ENCODE results near the gene TIMM13.
A peak's percentile ranks its signal among the peaks of the same experiment; 100 is the strongest.
"Not testable (repeated sequence)": the region's sequence is repeated elsewhere in the genome, so short reads cannot be mapped to it uniquely, and the experiment has no call there.

Gene TIMM13

DNA sequence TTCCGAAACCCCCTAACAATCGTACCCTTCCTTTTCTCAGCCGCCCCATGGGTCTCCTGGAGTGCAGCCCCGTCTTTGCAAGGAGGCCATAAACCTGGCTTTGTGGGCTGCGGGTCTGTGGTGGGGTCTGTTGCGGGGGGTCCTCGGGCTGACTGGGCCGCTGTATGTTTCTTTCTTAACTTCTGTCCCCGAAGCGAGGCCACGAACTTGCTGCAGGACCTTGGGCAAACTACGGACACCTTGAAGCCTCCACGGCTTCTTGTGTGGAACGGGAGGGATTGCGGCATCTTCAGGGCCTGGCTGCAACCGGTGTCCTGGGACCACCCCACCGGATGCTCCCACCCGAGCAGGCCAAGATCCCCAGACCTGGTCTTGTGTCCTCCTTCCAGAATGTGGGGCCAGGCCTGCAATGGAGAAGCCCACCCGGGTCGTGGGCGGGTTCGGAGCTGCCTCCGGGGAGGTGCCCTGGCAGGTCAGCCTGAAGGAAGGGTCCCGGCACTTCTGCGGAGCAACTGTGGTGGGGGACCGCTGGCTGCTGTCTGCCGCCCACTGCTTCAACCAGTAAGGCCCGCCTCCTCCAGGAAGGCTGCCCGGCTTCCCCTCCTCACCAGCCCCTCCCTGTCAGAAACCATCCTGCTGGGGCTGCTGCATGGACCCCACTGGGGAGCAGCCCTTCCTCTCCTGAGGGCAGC is 12.0 kb downstream of the TIMM13 start:
- DNase-seq (ENCODE audit: low read depth in 2 of 2) = no peak

DNA sequence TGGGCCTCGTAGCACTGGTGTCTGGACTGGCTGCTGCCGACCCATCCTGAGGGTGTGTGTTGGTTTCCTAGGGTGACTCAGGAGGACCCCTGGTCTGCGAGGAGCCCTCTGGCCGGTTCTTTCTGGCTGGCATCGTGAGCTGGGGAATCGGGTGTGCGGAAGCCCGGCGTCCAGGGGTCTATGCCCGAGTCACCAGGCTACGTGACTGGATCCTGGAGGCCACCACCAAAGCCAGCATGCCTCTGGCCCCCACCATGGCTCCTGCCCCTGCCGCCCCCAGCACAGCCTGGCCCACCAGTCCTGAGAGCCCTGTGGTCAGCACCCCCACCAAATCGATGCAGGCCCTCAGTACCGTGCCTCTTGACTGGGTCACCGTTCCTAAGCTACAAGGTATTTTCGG is 13.8 kb downstream of the TIMM13 start:
- DNase-seq (ENCODE audit: low read depth in 2 of 2) = no peak

- no peak for DNase-seq (ENCODE audit: low read depth in 2 of 2)
These were observed 14.2 kb downstream of the TIMM13 start for GRCh38 chr19:2413159-2413558.

DNA sequence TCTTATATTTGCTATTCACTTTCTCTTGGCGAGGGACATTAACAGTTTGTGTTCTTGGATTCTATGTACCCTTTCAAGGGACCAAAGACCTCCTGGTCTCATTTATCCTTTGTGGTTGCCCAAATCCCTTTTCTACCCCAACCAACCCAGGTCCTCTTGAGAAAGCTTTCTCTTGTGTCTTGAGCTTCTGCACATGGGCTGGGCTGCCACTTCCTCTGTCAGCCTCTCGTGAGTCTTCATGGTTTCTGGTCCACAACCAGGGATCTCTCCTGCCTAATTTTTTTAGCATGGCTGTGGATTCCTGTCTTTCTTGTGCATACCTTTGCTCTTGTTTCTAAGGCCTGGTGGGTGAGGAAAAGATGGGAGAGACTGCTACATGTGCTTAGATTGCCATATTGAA is 14.9 kb downstream of the TIMM13 start:
- no peak for DNase-seq (ENCODE audit: low read depth in 2 of 2)

DNA sequence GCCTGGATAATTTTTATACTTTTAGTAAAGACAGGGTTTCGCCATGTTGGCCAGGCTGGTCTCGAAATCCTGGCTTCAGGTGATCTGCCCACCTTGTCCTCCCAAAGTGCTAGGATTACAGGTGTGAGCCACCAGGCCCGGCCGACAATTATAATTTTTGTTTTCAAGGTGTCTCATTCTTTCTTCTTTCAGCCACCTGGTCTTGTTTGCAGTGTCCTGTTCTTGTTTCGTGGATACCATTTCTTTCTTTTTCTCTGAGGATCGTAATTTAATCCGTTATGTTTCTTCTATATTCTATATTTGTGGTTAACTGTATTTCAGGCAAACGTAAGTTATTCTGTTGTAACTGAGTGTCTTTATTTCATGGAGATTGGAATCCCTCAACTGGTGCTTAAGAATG is 15.7 kb downstream of the TIMM13 start:
- no peak for DNase-seq (ENCODE audit: low read depth in 2 of 2)

GRCh38 chr19:2410023-2410422 is 17.4 kb downstream of the TIMM13 start:
- DNase-seq (ENCODE audit: low read depth in 2 of 2) = no peak

DNA sequence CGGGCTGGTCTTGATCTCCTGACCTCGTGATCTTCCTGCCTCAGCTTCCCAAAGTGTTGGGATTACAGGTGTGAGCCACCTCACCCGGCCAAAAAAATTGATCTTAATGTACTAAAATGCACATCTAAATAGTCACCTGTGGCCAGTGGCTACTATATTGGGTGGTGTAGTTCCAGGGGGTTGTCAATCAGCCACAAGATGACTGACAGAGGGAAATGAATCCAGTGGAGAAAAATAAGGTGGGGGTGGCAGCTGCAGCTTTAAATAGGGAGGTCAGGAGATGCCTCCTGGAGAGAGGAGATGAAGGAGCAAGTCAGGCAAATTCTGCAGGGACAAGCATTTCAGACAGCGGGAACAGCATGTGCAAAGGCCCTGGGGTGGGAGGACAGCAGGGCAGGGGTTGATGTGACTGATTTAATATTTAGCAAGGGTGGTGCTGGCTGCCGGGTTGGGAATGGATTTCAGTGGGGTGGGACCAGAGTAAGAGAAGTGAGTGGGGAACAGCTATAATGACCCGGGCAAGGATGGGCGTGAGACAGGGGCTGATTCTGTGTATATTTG is 18.0 kb downstream of the TIMM13 start:
- no peak for DNase-seq (ENCODE audit: low read depth in 2 of 2)

GRCh38 chr19:2408247-2408646 is 19.1 kb downstream of the TIMM13 start:
- DNase-seq (ENCODE audit: low read depth in 2 of 2) = no peak

DNA sequence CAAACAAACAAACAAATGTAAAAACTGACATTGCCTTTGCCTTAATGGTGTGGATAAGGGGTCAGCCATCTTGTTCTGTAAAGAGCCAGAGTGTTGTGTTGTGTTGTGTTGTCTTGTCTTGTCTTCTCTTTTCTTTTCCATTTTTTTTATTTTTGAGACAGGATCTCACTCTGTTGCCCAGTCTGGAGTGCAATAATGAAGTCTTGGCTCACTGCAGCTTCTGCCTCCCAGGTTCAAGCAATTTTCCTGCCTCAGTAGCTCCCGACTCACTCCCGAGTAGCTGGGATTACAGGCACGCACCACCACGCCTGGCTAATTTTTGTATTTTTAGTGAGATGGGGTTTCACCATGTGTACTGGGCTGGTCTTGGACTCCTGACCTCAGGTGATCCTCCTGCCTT is 27.8 kb downstream of the TIMM13 start:
- no peak for DNase-seq (ENCODE audit: low read depth in 2 of 2)

- no peak for DNase-seq (ENCODE audit: low read depth in 2 of 2)
These were observed 28.6 kb downstream of the TIMM13 start for GRCh38 chr19:2398735-2399305.

- DNase-seq (ENCODE audit: low read depth in 2 of 2) = not testable (repeated sequence)
These were observed 30.2 kb downstream of the TIMM13 start for GRCh38 chr19:2397173-2397572.

DNA sequence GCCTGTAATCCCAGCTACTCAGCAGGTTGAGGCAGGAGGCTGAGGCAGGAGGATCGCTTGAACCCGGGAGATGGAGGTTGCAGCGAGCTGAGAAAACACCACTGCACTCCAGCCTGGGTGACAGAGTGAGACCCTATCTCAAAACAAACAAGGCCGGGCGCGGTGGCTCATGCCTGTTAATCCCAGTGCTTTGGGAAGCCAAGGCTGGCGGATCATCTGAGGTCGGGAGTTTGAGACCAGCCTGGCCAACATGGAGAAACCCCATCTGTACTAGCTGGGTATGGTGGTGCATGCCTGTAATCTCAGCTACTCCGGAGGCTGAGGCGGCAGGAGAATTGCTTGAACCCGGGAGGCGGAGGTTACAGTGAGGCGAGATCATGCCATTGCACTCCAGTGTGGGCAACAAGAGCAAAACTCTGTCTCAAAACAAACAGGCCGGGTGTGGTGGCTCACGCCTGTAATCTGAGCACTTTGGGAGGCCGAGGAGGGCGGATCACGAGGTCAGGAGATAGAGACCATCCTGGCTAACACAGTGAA is 32.0 kb downstream of the TIMM13 start:
- DNase-seq (ENCODE audit: low read depth in 2 of 2) = not testable (repeated sequence)

DNA sequence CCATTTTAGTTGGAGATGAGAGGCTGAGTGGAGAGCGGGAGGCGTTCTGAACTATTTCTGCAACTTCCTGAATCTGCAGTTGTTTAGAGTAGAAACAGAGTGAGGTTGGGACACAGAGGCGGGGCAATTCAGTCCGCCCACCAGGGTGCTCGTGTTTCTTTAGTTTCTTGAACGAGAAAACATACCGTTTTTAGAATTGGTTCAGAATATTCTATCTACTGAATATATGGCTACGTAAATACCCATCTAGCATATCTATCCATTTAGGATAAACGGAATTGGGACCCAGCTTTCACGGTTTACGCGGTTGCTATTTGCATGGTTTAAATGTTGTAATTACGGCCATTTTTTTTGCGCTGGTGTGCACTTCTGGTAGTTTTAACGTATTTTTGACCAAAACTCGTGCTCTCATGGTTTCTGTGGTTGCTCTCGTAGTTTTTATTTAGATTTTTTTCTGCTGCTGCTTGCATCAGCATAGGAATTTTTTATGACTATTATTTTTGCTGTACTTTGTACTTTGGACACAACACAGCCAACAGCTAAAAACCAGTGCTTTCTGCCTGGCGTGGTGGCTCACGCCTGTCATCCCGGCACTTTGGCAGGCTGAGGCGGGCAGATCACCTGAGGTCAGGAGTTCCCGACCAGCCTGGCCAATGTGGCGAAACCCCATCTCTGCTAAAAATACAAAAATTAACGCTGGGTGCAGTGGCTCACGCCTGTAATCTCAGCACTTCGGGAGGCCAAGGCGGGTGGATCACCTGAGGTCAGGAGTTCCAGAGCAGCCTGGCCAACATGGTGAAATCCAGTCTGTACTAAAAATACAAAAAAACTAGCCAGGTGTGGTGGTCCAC is 32.7 kb downstream of the TIMM13 start:
- DNase-seq (ENCODE audit: low read depth in 2 of 2) = no peak

- DNase-seq (ENCODE audit: low read depth in 2 of 2) = no peak
These were observed 33.3 kb downstream of the TIMM13 start for GRCh38 chr19:2394054-2394441.

- not testable (repeated sequence) for DNase-seq (ENCODE audit: low read depth in 2 of 2)
These were observed 34.5 kb downstream of the TIMM13 start for GRCh38 chr19:2392899-2393298.

DNA sequence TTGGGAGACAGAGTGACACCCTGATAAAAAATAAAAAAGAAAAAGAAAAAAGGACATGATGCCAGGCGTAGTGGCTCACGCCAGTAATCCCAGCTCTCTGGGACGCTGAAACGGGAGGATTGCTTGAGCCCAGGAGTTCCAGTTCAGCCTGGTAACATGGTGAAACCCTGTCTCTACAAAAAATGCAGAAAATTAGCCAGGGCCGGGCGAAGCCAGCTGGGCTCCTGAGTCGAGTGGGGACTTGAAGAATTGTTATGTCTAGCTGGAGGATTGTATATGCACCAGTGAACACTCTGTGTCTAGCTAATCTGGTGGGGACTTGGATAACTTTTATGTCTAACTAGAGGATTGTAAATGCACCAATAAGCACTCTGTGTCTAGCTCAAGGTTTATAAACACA is 35.0 kb downstream of the TIMM13 start:
- DNase-seq (ENCODE audit: low read depth in 2 of 2) = no peak

DNA sequence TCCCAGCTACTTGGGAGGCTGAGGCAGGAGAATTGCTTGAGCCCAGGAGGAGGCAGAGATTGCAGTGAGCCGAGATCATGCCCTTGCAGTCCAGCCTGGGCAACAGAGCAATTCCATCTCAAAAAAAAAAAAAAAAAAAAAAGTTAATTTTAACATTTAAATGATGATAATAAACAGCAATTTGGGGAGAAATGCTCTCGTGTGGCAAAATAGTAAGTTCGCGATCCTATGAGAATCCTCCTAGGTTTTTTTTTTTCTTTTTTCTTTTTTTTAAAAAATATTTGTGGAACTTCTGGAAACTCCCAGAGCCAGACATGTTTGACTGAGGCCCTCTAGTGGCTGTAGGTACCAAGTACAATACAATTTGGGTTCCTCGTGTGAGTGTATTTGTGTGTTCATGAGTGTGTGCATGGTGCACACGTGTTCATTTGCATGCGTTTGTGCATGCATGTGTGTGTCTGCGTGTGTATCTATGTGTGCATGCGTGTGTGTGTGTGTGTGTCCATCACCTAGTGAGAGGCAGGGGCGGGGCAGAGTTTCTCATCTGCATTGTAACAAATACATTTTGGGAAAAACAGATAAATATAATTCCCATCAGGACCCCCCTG is 36.2 kb downstream of the TIMM13 start:
- peak in 1 of 2 donors; percentile 27 for DNase-seq (ENCODE audit: low read depth in 2 of 2)

DNA sequence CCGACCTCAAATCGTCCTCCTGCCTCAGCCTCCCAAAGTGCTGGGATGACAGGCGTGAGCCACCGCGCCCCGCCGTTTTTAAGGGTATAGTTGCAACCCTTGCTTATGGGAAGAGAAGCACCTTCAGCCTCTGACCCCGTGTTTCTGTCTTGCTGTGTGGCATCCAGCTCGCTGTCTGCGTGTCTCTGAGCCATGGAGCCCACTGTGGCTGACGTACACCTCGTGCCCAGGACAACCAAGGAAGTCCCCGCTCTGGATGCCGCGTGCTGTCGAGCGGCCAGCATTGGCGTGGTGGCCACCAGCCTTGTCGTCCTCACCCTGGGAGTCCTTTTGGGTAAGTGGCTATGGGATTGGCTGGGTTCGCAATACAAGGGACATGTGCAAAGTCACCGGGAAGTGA is 37.8 kb downstream of the TIMM13 start:
- DNase-seq (ENCODE audit: low read depth in 2 of 2) = no peak

DNA sequence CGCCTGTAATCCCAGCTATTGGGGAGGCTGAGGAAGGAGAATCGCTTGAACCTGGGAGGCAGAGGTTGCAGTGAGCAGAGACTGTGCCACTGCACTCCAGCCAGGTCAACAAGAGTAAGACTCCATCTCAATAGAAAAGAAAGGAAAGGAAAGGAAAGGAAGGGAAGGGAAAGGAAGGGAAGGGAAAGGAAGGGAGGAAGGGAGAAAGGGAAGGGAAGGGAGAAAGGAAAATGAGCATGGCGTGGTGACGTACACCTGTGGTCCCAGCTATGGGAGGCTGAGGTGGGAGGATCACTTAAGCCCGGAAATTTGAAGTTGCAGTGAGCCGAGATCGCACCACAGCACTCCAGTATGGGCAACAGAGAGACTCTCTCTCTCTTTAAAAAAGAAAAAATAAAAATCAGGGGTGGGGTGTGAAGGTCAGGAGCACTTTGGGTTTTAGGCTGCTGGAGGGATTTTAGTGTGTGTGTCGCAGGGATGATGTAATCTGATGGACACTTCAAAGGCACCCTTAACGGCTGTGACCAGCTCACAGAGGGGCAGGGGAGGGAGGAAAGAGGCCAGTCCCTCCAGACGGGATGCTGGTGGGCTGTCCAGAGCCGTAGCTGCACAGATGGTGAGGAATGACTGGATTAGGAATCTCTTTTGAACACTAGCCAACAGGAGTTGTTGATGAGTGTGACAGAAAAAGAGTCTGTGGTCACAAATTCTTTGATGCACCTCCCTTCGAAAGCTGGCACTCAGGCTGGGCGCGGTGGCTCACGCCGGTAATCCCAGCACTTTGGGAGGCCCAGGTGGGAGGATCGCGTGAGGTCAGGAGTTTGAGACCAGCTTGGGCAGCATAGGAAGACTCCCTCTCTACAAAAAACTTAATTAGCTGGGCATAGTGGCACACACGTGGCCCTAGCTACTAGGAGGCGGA is 39.8 kb downstream of the TIMM13 start:
- DNase-seq (ENCODE audit: low read depth in 2 of 2) = no peak

- no peak for DNase-seq (ENCODE audit: low read depth in 2 of 2)
These were observed 42.2 kb downstream of the TIMM13 start for GRCh38 chr19:2385053-2385721.

All from stimulated activated CD4-positive, alpha-beta T cell treated with anti-CD3 and anti-CD28 coated beads, Interleukin-1b, Interleukin-23, amount 100 ng/mL, for 4 hours (primary cell).